ENCODE results near the gene SLC1A7.

Gene SLC1A7

DNA sequence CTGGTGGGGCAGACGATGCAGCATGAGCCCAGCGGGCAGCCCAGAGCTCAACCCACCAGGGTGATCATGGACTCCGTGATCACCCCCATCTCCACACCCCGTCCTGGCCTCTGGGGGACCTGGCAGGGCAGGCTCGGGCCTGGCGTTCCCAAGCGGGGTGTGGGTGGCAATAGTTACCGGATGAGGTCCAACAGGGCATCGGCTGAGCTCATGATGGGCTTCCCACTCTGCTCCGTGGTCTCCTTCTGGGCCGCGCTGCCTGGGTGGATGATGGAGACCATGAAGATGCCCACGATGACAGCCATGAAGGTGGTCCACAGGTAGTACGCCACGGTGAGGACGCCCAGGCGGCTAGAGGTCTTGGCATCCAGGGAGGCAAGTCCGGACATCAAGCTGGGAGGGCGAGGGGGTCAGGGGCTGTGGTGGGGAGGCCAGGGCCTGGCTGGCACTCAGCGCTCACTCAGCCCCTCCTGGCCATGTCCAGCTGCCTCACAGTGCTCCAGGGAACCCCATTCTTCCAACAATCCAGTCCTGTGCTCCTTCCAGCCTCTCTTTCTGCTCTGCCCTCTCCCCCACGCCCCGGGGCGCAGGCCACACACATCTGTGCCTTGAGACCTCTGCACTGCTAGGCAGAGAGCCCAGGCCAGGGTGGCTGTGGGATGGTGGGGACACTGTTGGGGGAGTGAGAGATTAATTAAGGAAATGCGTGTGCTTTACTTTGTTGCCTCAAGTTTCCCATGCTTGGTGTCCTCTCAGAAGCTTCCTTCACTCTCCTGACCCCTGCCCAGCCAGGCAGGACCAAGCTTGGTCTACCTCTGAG lies 27.6 kb downstream of the SLC1A7 start:
- DNase-seq: no peak

DNA sequence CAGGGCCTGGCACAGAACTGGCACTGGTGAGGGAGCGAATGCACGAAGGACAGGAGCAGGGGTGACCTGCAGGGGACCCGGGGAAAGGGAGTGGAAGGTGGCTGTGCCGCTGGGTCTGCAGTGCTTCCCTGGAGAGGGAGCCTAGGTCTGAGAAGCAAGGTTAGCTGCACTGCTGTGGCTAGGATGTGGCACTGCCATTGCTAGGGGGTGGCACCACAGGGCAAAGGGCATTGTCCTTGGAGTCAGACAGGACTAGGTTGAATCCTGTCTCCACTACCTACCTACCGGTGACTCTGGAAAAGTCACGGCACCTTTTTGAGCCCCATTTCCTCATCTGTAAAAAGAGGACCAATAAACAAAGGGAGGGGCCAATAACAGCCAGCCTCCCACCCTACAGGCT lies 28.3 kb downstream of the SLC1A7 start:
- no peak for DNase-seq

DNA sequence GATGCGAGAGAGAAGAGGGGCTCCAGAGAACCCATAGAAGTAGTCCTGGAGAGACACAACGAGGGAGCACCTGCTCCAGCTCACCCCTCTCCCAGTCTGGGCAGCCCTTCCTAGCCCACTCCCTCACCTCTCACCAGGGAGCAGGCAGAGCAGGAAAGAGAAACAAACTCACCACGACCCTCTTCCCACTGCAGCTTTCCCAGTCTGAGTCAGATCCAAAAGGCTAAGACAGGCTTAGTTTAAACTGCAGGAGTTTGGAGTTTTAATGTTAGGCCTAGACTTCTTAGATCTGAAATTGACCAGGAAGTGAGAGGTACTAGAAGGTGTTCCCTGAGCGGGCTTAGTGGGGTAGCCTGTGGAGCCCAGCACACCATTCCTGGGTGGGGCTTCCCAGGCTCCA lies 29.6 kb downstream of the SLC1A7 start:
- DNase-seq: no peak

DNA sequence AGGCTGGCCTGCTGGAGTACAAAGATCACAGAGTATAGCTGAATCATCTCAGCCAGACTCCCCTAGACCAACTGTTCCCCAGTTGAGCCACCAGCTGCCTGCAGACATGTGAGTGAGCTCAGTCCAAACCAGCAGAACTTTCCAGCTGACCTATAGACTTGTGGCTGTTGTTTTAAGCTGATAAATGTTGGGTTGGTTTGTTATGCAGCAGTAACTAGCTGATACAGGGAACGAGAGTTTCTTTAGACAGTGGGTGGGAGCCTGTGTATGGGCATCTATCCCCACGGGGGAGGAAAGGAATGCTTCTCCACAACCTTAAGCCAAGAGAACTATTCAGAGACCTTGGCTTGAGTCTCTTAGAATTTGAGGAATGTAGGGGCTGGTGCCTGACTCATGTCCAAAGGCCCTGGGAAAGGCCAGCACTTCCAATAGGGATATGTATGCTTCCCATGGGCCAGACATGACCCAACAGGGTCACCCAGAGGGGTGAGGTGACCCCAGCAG lies 30.1 kb downstream of the SLC1A7 start:
- no peak for DNase-seq

DNA sequence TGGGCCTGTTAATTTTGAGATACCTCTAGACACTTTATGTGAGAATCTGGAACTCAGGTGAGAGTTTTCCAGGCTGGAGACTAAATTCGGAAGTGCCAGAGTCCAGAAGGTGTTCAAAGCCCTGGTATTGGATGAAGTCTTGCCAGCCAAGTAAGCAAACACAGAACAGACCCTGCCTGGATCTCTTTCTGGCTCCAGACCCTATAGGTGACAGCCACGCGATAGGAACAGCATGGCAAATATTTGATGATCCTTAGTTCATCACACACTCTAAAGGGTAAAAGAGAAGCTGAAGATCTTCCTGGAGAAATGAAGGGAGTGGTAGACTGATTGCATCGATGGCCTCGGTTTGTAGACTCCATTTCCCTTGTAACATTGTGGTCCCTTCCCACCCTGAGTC lies 30.7 kb downstream of the SLC1A7 start:
- no peak for DNase-seq

DNA sequence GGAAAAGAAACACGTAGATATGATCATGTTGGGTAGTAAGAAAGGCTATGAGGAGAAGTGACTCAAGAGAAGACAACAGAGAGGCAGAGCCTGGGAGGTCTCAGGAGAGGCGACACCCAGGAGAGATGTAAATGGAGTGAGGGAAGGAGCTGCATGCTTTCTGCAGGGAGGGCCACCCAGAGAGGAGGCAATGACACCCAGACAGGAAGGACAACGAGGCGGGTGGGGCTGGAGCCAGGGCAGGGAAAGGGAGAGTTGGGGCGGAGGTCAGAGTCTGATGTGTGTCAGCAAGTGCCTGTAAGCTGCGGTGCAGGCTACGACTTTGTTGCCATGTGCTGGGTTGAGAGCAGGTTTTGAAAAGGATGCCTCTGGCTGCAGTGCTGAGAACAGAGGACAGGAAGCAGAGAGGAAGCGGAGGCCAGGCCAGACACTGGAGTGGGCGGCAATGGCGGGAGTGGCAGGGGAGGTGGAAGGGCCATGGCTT lies 31.3 kb downstream of the SLC1A7 start:
- no peak for DNase-seq

DNA sequence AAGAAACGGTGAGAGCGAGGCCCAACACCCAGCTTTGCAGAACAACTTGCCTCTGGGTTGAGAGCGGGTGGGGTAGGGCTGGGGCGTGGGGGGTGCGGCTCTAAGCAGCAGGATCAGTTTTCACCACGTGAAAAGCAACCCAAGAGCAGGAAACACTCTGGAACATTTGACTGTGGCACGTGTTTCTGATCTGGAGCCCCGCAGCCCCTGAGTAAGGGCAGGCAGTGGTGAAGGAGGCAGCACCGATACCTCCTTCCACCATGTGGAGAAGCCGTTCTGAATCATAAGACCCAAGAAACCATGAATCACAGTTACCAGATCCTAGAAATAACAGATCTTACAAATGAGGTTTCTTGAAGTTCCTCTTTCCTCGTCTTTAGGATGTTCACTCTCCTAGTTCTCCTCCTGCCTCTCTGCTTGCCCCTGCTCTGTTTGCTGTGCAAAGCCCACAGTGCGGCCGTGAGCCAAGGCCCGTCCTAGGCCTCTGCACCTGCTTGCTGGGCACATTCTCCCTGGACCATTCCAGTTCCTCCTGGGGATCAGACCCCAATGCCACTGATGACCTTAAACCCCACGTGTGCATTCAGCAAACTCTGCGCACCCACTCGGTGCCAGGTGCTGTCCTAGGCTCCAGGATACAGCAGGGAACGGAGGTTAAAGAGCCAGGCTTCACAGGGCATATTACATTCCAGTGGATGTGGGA lies 31.9 kb downstream of the SLC1A7 start:
- no peak for DNase-seq

DNA sequence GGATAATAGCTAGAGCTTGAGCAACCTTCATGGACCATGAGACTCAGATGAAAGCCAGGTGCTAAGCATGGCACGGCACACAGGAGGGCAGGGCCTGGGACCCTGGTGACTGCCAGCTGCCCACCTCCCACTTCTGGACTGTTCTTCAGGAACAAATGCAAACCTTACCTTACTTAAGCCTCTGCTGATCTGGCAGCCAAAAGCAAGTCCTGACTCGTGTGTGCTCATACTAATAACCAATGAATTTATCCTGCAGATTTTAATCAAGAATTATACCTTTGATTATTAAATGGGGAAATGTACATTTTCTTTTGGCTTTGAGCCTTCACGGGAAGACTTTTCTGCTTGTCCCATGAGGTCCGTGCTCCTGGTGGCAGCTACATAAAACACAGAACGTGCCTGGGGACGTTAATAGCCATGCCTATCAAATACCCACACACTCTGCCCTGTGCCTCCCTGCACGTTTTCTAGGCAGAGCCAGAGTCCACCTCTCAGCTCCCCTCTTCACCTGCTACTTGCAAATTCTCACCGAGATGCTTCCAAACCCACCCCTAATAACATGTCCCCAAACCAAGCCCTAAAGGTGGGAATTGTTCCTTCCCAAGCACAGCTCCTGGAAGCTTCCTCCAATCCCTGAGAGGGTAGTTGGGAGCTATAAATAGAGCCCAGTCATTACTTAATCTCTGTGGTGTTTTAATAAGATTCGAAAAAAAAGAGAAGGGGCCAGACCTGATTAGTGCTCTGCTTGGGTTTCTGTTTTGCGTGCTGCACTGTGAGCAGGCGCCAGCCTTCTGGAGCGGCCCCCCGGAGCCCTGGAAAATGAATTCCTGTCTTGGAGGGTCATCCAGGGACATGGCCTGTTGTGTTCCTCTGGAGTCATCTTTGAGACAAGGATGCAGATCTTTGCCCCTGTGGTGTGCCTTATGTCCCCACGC lies 33.5 kb downstream of the SLC1A7 start:
- DNase-seq: no peak

DNA sequence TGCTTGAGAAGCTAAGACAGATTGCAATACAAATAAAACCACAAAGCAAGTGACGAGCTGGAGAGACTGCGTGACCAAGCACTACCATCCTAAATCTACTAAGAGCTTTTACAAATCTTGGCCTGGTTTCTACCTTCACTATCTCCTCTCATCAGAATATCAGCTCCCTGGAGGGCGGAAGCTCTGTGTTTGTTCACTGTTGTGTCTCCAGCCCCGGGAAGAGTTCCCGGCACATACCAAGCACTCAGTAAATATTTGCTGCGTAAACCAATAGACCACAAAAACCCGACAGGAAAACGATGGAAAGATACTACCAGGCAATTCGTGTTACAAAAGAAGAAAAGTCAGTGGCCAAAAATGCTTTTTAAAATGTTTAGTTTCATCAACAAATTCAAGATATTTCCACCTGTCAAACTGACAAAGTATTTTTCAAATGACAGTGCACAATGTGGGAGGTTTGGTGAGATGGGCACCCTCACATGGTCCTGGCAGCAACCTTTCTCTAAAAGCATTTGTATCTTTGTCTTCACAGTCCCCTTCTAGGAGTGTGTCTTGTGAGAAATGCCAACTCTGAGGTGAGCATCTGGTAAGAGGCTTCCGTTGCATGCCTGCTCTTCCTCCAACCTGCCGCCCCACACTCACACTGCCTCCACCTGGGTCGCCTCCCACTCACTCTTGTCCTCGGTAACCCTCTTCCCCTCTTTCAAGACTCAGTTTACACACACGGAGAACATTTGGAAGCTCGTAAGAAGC lies 34.7 kb downstream of the SLC1A7 start:
- no peak for DNase-seq

DNA sequence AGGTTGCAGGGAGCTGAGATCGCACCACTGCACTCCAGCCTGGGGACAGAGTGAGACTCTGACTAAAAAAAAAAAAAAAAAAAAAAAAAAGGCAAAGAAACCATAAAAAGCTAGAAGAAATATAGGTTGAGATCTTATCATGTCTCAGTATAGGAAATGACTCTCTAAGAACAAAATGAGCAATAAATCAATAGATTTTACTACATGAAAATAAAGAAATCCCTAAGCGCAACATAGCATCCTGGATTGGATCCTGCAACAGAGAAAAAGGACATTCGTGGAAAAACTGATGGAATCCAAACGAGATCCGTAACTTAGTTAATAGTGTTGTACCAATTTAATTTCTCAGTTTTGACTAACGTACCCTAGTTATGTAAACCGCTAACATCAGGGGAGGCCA lies 35.3 kb downstream of the SLC1A7 start:
- no peak for DNase-seq

DNA sequence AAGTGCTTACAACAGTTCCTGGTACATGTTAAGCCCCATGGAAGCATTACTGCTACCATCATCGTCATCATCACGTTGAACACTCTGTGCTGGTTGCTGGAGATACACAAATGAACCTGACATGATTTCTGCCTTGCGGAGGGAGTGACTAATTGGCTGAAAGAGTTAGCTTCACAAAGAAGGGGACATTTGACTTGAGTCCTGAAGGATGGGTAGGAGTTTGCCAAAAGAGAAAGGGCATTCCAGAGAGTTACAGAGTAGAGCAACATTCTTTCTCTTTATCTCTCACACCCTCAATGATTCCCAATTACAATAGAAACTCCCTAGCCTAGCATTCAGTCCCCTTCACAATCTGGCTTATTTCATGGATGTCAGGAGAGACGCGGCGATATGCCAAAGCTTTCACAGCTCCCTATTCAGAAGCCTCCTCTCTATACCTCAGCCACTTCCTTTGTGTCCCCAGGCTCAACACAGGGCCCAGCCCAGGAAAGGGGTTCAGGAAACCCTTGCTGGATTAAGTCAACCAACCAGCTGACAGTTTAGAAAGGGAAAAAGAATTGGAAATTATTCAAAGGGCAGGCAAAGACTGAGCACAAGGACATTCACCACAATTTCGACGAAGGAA lies 38.0 kb downstream of the SLC1A7 start:
- DNase-seq: no peak

DNA sequence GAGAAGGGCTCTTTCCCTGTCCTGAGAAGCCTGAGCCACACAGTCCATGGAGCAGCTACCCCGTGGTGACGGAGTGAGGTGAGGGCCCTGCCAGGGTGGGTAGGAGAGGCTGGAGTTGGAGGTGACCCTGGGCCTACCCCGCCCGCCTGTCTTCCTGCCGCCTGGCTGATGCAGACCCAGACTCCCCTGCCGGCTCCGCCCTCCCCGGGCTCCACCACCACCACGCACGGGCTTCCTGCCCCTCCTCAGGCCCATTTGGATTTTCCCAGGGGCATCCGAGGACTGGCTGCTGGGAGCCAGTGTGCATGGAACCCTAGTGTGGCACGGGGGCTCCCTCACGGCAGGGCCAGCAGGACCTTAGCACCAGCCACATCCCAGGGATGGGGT lies 47.9 kb downstream of the SLC1A7 start:
- no peak for DNase-seq

DNA sequence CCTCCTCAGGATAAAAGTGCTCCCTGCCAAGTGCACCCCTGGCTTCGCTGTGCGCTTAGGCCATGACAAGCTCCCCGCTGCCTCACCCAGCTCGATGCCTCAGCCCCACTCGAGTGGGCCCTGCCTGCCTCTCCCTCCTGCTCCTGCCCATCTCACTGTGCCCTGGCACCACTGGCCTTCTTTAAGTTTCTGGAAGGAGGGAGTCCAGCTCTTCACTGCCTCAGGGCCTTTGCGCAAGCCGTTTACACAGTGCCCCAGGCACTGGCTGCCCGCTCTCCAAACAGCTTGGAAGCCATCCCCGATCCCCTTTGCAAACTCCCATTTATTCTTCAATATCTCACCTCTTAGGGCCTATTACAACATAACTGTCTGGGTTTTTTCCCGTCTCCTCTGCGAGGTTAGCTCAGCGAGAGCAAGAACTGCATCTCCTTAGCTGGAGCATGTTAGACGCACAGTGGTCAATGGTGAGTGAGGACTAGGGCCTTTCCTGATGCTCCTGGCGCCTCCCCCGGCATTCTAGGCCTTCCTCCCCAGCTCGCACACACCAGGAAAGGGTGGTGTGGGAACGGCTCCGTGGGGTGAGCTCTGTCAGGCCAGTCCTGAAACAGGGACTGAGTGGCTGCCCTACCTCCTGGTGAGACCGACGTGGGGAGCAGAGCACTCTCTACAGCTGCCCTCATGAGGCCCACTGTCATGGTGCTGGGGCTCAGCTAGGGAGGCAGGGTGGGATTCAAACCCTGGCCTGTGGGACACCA lies 48.5 kb downstream of the SLC1A7 start:
- DNase-seq: no peak

DNA sequence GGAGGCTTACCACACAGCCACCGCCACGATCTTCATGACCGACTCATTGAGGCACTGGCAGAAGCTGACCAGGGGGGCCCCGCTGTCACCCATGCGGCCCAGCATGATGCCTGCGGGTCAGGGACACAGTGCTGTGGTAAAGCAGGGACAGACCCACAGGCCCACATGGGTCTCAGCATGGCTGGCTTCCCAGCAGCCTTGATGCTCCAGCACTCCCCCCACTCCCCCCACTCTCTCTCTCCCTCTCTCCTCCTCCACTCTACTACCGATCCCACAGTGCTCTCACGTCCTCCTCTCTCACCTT lies 49.0 kb downstream of the SLC1A7 start:
- DNase-seq: no peak

DNA sequence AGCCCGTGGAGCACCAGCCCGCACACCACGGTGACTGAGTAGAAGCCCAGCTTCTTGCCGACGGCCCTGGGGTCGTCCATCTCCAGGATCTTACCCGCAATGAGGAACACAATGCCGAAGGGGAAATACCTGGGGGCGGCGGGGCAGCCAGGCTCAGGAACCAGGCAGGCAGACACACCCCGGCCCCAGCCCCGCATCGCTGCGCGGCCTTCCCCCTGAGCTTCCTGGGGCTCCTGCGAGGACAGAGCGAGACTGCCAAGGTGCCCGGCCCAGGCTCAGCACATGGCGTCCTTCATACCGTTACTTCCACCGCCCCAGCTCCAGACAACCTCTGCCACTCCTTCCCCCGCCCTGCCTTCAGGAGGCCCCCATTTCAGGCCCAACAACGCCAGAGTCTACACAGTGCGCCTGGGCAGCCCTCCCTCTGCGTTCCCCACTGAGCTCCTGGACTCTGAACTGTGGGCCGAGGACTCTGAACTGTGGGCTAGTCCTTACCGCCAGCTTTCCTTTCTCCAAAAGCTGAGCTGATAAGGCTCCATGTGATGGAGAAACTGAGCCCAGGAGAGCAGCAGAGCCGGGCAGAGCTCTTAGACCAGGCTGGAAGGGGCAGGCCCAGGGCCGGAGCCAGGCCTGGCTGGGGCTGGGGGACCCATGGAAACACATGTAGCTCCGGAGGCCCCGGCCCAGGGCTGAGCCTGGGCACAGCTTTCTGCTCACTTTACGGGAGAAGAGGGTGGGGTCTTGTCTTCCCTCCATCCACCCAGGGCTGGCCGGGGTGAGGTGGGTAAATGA lies 49.6 kb downstream of the SLC1A7 start:
- DNase-seq: no peak

DNA sequence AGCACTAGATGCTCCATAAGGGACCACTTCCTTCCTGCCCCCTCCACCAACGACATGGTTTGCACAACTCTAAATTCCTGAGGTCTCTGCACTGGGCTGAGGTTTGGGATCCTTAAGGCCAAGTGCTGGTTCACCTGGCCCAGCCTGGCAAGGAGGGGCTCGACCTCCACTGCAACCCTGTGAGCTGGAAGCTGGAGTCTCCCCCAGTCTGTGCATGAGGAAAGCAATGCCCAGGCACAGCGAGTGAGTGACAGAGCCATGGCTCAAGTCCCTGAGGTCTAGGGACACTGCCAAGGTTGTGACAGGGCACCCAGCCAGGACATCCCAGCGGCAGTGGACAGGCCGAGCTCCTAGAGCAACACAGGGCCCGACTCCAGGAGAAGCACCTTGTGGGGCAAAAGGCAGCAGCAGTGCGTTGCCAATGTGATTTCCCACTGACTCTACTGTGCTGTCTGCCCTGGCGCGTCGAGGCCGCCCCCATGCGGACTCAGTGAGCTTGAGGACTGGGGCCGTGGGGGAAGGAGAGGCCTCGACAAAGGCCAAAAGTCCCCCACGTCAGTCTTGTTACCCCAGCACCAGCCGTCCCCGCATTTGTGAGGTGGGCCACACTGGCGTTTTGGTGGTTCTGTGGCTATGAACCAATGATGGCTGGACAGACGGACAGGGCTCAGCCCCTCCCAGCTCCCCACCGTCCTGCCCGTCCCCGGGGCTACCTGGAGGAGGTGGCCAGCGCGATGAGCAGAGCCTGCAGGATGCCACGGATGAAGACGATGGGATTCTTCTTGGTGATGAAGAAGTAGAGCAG lies 50.4 kb downstream of the SLC1A7 start:
- DNase-seq: no peak

DNA sequence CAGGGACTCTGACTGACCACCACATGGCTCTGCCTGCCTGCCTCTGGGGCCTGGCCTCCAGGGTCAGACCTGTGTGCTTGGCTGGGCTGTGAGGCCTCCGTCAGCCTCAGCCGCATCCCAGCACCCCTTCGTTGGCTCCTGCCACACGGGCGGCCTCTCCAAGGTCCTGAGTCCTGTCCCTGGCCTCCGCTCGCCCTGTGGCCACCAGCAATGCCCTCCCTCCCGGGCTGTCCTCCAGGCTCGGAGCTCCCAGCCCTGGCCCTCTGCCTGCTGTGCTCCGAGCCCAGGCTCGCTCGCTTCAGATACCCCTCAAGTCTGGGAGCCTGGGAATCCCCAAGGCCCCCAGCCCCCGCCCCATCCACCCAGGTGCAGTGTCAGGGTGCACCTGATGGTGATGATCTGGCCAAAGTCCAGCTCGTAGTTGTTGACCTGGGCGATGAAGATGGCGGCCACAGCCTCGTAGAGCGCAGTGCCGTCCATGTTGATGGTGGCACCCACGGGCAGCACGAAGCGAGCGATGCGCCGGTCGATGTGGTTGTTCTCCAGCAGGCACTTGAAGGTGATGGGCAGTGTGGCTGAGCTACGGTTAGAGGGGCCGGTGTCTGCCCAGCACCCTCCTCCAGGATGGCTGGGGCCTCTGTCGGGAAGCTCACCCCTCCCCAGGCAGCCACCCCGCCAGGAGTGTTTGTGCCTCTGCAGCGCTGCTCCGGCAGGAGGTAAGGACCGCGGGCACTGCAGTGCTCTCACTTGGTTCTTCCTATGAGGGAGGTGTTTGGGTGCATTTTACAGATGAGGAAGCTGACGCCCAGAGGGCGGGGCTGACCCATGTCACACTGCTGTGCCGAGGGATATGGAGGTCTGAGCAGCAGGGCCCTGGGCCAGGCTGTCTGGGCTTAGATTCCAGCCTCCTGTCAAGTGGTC lies 52.0 kb downstream of the SLC1A7 start:
- no peak for DNase-seq

DNA sequence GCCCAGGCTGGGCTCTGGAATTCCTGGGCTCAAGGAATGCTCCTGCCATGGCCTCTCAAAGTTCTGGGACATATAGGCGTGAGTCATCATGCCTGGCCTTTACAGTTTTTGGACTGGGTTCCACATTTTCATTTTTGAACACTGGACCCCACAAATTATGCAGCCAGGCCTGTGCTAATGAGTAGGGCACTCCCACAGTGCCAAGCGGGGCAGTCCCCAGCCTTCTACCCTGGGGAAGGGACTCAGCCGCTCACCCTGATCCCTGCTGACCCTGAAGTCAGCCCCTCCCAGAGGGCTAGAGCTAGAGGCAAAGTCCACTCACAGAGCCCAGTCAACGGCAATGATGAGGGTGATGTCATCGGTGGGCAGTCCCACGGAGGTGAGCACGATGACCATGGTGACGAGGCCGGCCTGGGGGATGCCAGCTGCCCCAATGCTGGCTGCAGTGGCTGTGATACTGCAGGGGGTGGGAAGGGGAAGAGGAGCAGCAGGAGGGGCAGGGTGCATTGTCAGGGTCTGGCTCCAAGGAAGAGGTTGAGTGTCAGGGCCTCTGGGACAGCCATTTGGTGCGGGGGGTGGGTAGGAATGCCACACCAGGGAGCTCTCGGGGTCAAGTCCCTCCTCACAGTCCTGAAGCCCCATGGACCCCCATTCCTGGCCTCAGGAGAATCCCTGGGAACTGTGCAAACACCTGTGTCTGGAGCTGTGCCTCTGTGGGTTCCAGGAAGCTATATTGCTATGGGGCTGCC lies 52.8 kb downstream of the SLC1A7 start:
- DNase-seq: no peak
